Activated CD4-positive, alpha-beta T cell treated with anti-CD3 and anti-CD28 coated beads, Interleukin-2, amount 10 ng/mL, durations not matched to agents 7 days and 5 days (primary cell): ENCODE results near the gene ZCWPW1. TPM values are rescaled to one million over a fixed set of nuclear protein-coding genes. Genes with fewer than 3 reads are reported as not detected.
"Not testable (repeated sequence)": the region's sequence is repeated elsewhere in the genome, so short reads cannot be mapped to it uniquely, and the experiment has no call there.

Source experiments
- CTCF ChIA-PET: fragments of 350-600 bp; sonication (Branson Sonifier 250); formaldehyde crosslinking; loops from one replicate; lab custom pipeline; 2021; ENCODE audit warnings: antibody characterized with exemption; lab: Charles Lee
- POLR2A ChIA-PET: fragments of 350-600 bp; sonication (Branson Sonifier 250); formaldehyde crosslinking; loops from one replicate; lab custom pipeline; 2021; ENCODE audit warnings: antibody characterized with exemption; lab: Charles Lee
- DNase-seq: peaks from one replicate; pipeline ENCODE4 v3.0.0-alpha.2; 2020
- H3K27ac Mint-ChIP-seq: one replicate; pipeline ENCODE4 v1.8.0; 2021; ENCODE audit warnings: mild to moderate bottlenecking, moderate library complexity, mixed read lengths
- H3K27me3 Mint-ChIP-seq: one replicate; pipeline ENCODE4 v1.8.0; 2021; ENCODE audit warnings: mixed read lengths
- H3K36me3 Mint-ChIP-seq: one replicate; pipeline ENCODE4 v1.8.0; 2021; ENCODE audit warnings: low read depth, mixed read lengths
- H3K4me1 Mint-ChIP-seq: one replicate; pipeline ENCODE4 v1.8.0; 2021; ENCODE audit warnings: mixed read lengths
- H3K4me3 Mint-ChIP-seq: one replicate; pipeline ENCODE4 v1.8.0; 2021; ENCODE audit warnings: mild to moderate bottlenecking, moderate library complexity, mixed read lengths
- H3K9me3 Mint-ChIP-seq: one replicate; pipeline ENCODE4 v1.8.0; 2021; ENCODE audit warnings: mixed read lengths
- total RNA-seq, 2 experiments: library from RNA; stranded (reverse); gene quantifications; one replicate each; pipeline ENCODE4 v1.2.3, GENCODE V29; 2021

The ZCWPW1 gene
- total RNA-seq, 2 experiments from 2014 or later = 2.4 to 2.7 TPM

DNA sequence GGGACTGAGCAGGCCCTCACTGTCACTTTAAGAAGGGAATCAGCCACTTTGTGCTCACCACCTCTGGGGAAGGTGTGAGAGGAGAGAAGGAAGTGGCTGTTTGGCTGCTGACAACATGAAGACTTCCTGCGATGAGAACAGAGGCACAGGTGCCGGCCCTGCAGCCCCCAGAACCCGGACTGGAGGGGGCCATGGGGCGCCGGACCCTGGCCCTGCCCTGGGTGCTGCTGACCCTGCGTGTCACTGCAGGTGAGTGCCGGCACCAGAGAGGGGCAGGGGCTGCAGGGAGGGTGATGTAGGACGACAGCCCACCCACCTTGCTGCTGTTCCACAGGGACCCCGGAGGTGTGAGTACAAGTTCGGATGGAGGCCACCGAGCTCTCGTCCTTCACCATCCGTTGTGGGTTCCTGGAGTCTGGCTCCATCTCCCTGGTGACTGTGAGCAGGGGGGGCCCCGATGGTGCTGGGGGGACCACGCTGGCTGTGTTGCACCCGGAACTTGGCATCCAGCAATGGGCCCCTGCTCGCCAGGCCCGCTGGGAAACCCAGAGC lies 76.2 kb downstream of the ZCWPW1 start:
- POLR2A ChIA-PET, H3K9me3 Mint-ChIP-seq, CTCF ChIA-PET, DNase-seq, H3K27me3 Mint-ChIP-seq, H3K4me3 Mint-ChIP-seq: not testable (repeated sequence)
- Mint-ChIP-seq H3K36me3 (peaks cover 43% of the 10 kb centered on the region), H3K27ac (peak overlapping the region; percentile 73), H3K4me1 (peaks cover 27% of the 10 kb centered on the region)

DNA sequence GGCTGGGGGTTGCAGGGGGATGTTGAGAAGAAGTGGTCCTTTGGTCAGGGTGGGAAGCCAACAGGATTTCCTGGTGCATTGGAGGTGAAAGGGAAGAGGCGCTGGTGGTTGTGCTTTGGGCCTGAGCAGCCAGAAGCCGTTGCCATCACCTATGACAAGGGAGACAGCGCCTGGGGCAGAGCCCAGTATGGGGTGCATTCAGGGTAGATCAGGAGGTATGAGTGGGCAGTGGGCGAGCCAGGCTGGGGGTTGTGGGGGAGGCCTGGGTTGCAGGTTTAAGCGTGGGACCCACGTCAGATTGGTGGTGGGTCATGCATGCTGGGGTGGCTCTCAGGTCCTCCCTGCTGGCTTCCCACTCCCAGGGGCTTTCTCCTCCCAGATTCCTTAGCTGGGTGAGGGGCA lies 76.8 kb downstream of the ZCWPW1 start:
- POLR2A ChIA-PET = no interaction called here
- Mint-ChIP-seq H3K27ac (peak overlapping the region; percentile 82), H3K4me3 (no peak overlapping the region), H3K9me3 (no peaks in the 10 kb centered on the region), H3K36me3 (peaks cover 48% of the 10 kb centered on the region), H3K4me1 (peaks cover 27% of the 10 kb centered on the region), H3K27me3 (no peaks in the 10 kb centered on the region)
- DNase-seq = no peak
- CTCF ChIA-PET = no interaction called here

Other genes with a start within 250 kb of the ZCWPW1 start
- gene PVRIG, start 208.8 kb downstream of the ZCWPW1 start, total RNA-seq = 10 to 100 TPM; 61.2 to 66.6 TPM
- not detected for gene SPDYE3, start 121.0 kb downstream of the ZCWPW1 start, total RNA-seq
- gene PILRB, start 70.6 kb downstream of the ZCWPW1 start, total RNA-seq = 10 to 100 TPM; 50.6 to 56.2 TPM
- gene PILRA, start 55.2 kb downstream of the ZCWPW1 start, total RNA-seq = 1 to 10 TPM; 1.8 to 2.7 TPM
- gene MEPCE, start 1.1 kb upstream of the ZCWPW1 start, total RNA-seq = 10 to 100 TPM; 49.1 to 50.5 TPM
- 10 to 100 TPM; 67.9 to 77.9 TPM for gene PPP1R35, start 7.8 kb upstream of the ZCWPW1 start, total RNA-seq
- 1 to 10 TPM; 3.0 to 4.1 TPM for gene SPACDR, start 35.6 kb upstream of the ZCWPW1 start, total RNA-seq
- 100 to 1,000 TPM; 113 to 128 TPM for gene TSC22D4, start 50.5 kb upstream of the ZCWPW1 start, total RNA-seq
- under 1 TPM; 0.23 to 0.32 TPM for gene NYAP1, start 55.2 kb upstream of the ZCWPW1 start, total RNA-seq
- 10 to 100 TPM; 43.0 to 45.3 TPM for gene AGFG2, start 110.5 kb upstream of the ZCWPW1 start, total RNA-seq
- 10 to 100 TPM; 34.6 to 36.1 TPM for gene SAP25, start 145.2 kb upstream of the ZCWPW1 start, total RNA-seq
- 100 to 1,000 TPM; 189 to 217 TPM for gene LRCH4, start 157.4 kb upstream of the ZCWPW1 start, total RNA-seq
- gene FBXO24, start 157.6 kb upstream of the ZCWPW1 start, total RNA-seq = 1 to 10 TPM; 1.3 to 1.5 TPM
- 10 to 100 TPM; 17.3 to 18.3 TPM for gene PCOLCE, start 173.7 kb upstream of the ZCWPW1 start, total RNA-seq
- gene MOSPD3, start 183.8 kb upstream of the ZCWPW1 start, total RNA-seq = 10 to 100 TPM; 59.7 to 66.7 TPM
- 1 to 10 TPM; 7.3 to 9.8 TPM for gene TFR2, start 212.8 kb upstream of the ZCWPW1 start, total RNA-seq
- not detected for gene ACTL6B, start 227.7 kb upstream of the ZCWPW1 start, total RNA-seq
- gene GNB2, start 245.0 kb upstream of the ZCWPW1 start, total RNA-seq = 100 to 1,000 TPM; 238 to 249 TPM